GM23248 (cell line): ENCODE measurements around the gene PDE1A. TPM values are rescaled to one million over a fixed set of nuclear protein-coding genes. Genes with fewer than 3 reads are reported as not detected.

Experiments
- DNase-seq: peaks from one replicate; pipeline ENCODE4 v3.0.0-alpha.2; 2015
- H2AFZ ChIP-seq: fragments of 200-600 bp; sonication (generic); 2 replicates; pipeline ENCODE4 v1.6.1; 2016; ENCODE audit warnings: antibody characterized with exemption
- H3F3A ChIP-seq: fragments of 200-600 bp; sonication (generic); 2 replicates; pipeline ENCODE4 v1.6.1; 2016; ENCODE audit warnings: mild to moderate bottlenecking, antibody characterized with exemption, mixed run types; ENCODE audit not compliant: insufficient read depth
- H3K27ac ChIP-seq: fragments of 200-600 bp; sonication (generic); 2 replicates; pipeline ENCODE4 v1.5.1; 2016; ENCODE audit warnings: mild to moderate bottlenecking
- H3K27me3 ChIP-seq: fragments of 200-600 bp; sonication (generic); replicated peaks from 2 replicates; pipeline ENCODE4 v1.6.1; 2016; ENCODE audit warnings: mild to moderate bottlenecking; ENCODE audit not compliant: insufficient read depth
- H3K36me3 ChIP-seq: fragments of 200-600 bp; sonication (generic); 2 replicates; pipeline ENCODE4 v1.6.1; 2016; ENCODE audit warnings: low read depth, mild to moderate bottlenecking
- H3K4me1 ChIP-seq: fragments of 200-600 bp; sonication (generic); 2 replicates; pipeline ENCODE4 v1.6.1; 2016; ENCODE audit warnings: mild to moderate bottlenecking; ENCODE audit not compliant: insufficient read depth
- H3K4me2 ChIP-seq: fragments of 200-600 bp; sonication (generic); one replicate; pipeline ENCODE4 v1.6.1; 2016; ENCODE audit warnings: mild to moderate bottlenecking; ENCODE audit not compliant: unreplicated experiment
- H3K4me3 ChIP-seq: fragments of 200-600 bp; sonication (generic); 2 replicates; pipeline ENCODE4 v1.5.1; 2016; ENCODE audit warnings: mild to moderate bottlenecking
- H3K79me2 ChIP-seq: fragments of 200-600 bp; sonication (generic); 2 replicates; pipeline ENCODE4 v1.6.1; 2016; ENCODE audit warnings: mild to moderate bottlenecking; ENCODE audit not compliant: insufficient read depth
- H3K9ac ChIP-seq: fragments of 200-600 bp; sonication (generic); 2 replicates; pipeline ENCODE4 v1.6.1; 2016; ENCODE audit warnings: mild to moderate bottlenecking
- H3K9me2 ChIP-seq: fragments of 200-600 bp; sonication (generic); 2 replicates; pipeline ENCODE4 v1.6.1; 2016; ENCODE audit warnings: mixed run types, mild to moderate bottlenecking, moderate library complexity; ENCODE audit not compliant: insufficient read depth
- H3K9me3 ChIP-seq: fragments of 200-600 bp; sonication (generic); one replicate; pipeline ENCODE4 v1.6.1; 2017; ENCODE audit warnings: low read depth
- H4K20me1 ChIP-seq: fragments of 200-600 bp; sonication (generic); 2 replicates; pipeline ENCODE4 v1.6.0; 2016; ENCODE audit not compliant: insufficient read depth
- EZH2 ChIP-seq: fragments of 200-600 bp; sonication (generic); IDR thresholded peaks from 2 replicates; pipeline ENCODE4 v1.6.1; 2018; ENCODE audit warnings: antibody characterized with exemption, mild to moderate bottlenecking; ENCODE audit not compliant: insufficient read depth, poor library complexity, severe bottlenecking
- EZH2phosphoT487 ChIP-seq: fragments of 200-600 bp; sonication (generic); IDR thresholded peaks from 2 replicates; pipeline ENCODE4 v1.6.1; 2018; ENCODE audit warnings: antibody characterized with exemption, moderate library complexity, mild to moderate bottlenecking, low read depth; ENCODE audit not compliant: insufficient read depth
- WGBS, 2 experiments: methylation state at CpG; one replicate each; pipeline ENCODE4 v1.1.6; 2015 to 2017; ENCODE audit warnings: low lambda C conversion rate in 2 of 2, low coverage in 1 of 2; ENCODE audit errors: missing lambda C conversion rate in 2 of 2; 5-methylcytosine and 5-hydroxymethylcytosine counted together
- in situ Hi-C: fragments of 300-500 bp; cut with MboI; formaldehyde crosslinking; loops from 2 replicates; pipeline ENCODE4 v1.15.0; 2020
- polyA plus RNA-seq: library from polyadenylated mRNA; unstranded; fragments of >200 nt; fragmentation: Nextera tagmentation; extraction: Ambion mirVana; gene quantifications from 2 replicates; pipeline ENCODE4 v1.2.1, GENCODE V29; 2016
- total RNA-seq: library from RNA; depleted of rRNA; stranded (reverse); fragments of >200 nt; shearing (Covaris generic); gene quantifications from 2 replicates; pipeline ENCODE4 v1.2.3, GENCODE V29; 2014

PDE1A gene
- total and polyA plus RNA-seq, 2 experiments from 2014 or later: 1.0 to 1.9 TPM

GRCh38 chr2:182266909-182267308 lies 159.9 kb downstream of the PDE1A start:
- no peaks in the 10 kb centered on the region for H3K4me1 ChIP-seq
- no peak for DNase-seq
- no peaks in the 10 kb centered on the region for H3K79me2 ChIP-seq
- H3K9me2 ChIP-seq: no peaks in the 10 kb centered on the region
- H3K9me3 ChIP-seq: no peaks in the 10 kb centered on the region
- no peaks in the 10 kb centered on the region for H3K36me3 ChIP-seq
- in situ Hi-C loops: no loop called here
- H3F3A ChIP-seq: no peaks in the 10 kb centered on the region
- H2AFZ ChIP-seq: peak overlapping the region; percentile 53; the same call in 1 of the 2 replicates
- H3K27ac ChIP-seq: no peak overlapping the region
- H3K9ac ChIP-seq: no peak overlapping the region
- TF ChIP-seq EZH2 (no peak), EZH2phosphoT487 (no peak)
- H3K27me3 ChIP-seq: no peaks in the 10 kb centered on the region
- H3K4me3 ChIP-seq: no peak overlapping the region
- H4K20me1 ChIP-seq: no peaks in the 10 kb centered on the region
- no peak overlapping the region for H3K4me2 ChIP-seq

GRCh38 chr2:182265718-182266117 lies 161.1 kb downstream of the PDE1A start:
- Histone ChIP-seq H3K9me2 (no peaks in the 10 kb centered on the region), H3K79me2 (no peaks in the 10 kb centered on the region), H3K9me3 (peaks cover 2% of the 10 kb centered on the region), H3K36me3 (no peaks in the 10 kb centered on the region), H3K9ac (no peak overlapping the region), H3K4me3 (no peak overlapping the region), H3K4me2 (no peak overlapping the region), H3K27ac (no peak overlapping the region), H2AFZ (no peak overlapping the region), H3F3A (no peaks in the 10 kb centered on the region), H3K27me3 (no peaks in the 10 kb centered on the region), H3K4me1 (no peaks in the 10 kb centered on the region), H4K20me1 (no peaks in the 10 kb centered on the region)
- 93 to 95% methylated on average over 3 of the region's 3 CpGs for WGBS, 2 experiments
- in situ Hi-C loops: no loop called here
- TF ChIP-seq EZH2: no peak
- no peak for TF ChIP-seq EZH2phosphoT487
- no peak for DNase-seq

- Histone ChIP-seq H4K20me1 (no peaks in the 10 kb centered on the region), H3K4me1 (0 out of 2 replicates have a peak, but pooled peaks cover 3% of the 10 kb centered on the region), H3K27me3 (no peaks in the 10 kb centered on the region), H3K9me3 (peaks cover 2% of the 10 kb centered on the region), H3K27ac (no peak overlapping the region), H3K79me2 (no peaks in the 10 kb centered on the region), H3F3A (no peaks in the 10 kb centered on the region), H3K4me2 (no peak overlapping the region), H3K4me3 (no peak overlapping the region), H3K36me3 (no peaks in the 10 kb centered on the region), H3K9ac (no peak overlapping the region), H3K9me2 (no peaks in the 10 kb centered on the region), H2AFZ (no peak overlapping the region)
- no peak for TF ChIP-seq EZH2phosphoT487
- in situ Hi-C loops: no loop called here
- WGBS, 2 experiments: 84 to 91% methylated on average over 3 of the region's 3 CpGs
- DNase-seq: no peak
Measured at GRCh38 chr2:182261860-182262387, 164.9 kb downstream of the PDE1A start.

- no peak overlapping the region for H2AFZ ChIP-seq
- no peak overlapping the region for H3K9ac ChIP-seq
- 61 to 64% methylated on average over 4 of the region's 4 CpGs for WGBS, 2 experiments
- H3K9me3 ChIP-seq: peaks cover 2% of the 10 kb centered on the region
- no peak for DNase-seq
- no peaks in the 10 kb centered on the region for H3K79me2 ChIP-seq
- 0 out of 2 replicates have a peak, but pooled peaks cover 3% of the 10 kb centered on the region for H3K4me1 ChIP-seq
- H3K27ac ChIP-seq: no peak overlapping the region
- no peak overlapping the region for H3K4me3 ChIP-seq
- no peak overlapping the region for H3K4me2 ChIP-seq
- no peak for TF ChIP-seq EZH2phosphoT487
- in situ Hi-C loops: no loop called here
- H3K9me2 ChIP-seq: no peaks in the 10 kb centered on the region
- H4K20me1 ChIP-seq: no peaks in the 10 kb centered on the region
- H3F3A ChIP-seq: no peaks in the 10 kb centered on the region
- H3K27me3 ChIP-seq: no peaks in the 10 kb centered on the region
- H3K36me3 ChIP-seq: no peaks in the 10 kb centered on the region
Measured at GRCh38 chr2:182259629-182260150, 167.1 kb downstream of the PDE1A start.

GRCh38 chr2:182252534-182252933 lies 174.3 kb downstream of the PDE1A start:
- no peak for DNase-seq
- no peak overlapping the region for H3K4me2 ChIP-seq
- no peak overlapping the region for H3K27ac ChIP-seq
- in situ Hi-C loops: no loop called here
- 73 to 75% methylated on average over 2 of the region's 2 CpGs for WGBS, 2 experiments
- H3F3A ChIP-seq: no peaks in the 10 kb centered on the region
- H3K36me3 ChIP-seq: no peaks in the 10 kb centered on the region
- H4K20me1 ChIP-seq: no peaks in the 10 kb centered on the region
- H3K9ac ChIP-seq: no peak overlapping the region
- no peak overlapping the region for H2AFZ ChIP-seq
- no peak overlapping the region for H3K4me3 ChIP-seq
- H3K4me1 ChIP-seq: no peaks in the 10 kb centered on the region
- no peaks in the 10 kb centered on the region for H3K9me2 ChIP-seq
- H3K9me3 ChIP-seq: no peaks in the 10 kb centered on the region
- TF ChIP-seq EZH2: no peak
- TF ChIP-seq EZH2phosphoT487: no peak
- no peaks in the 10 kb centered on the region for H3K27me3 ChIP-seq
- H3K79me2 ChIP-seq: no peaks in the 10 kb centered on the region
